GM12873 (cell line): Measurements from ENCODE around the gene ANKDD1B.
A peak's percentile ranks its signal among the peaks of the same experiment; 100 is the strongest.

ENCODE experiments used
- TF ChIP-seq, protein P1 (sequence below): IDR thresholded peaks from 2 replicates; pipeline ENCODE4 v1.5.1; 2012; ENCODE audit warnings: low read depth, mild to moderate bottlenecking, moderate library complexity, low read length, control low read depth; ENCODE audit not compliant: insufficient read depth; ENCODE audit errors: missing control alignments

The ANKDD1B gene

GRCh38 chr5:75677607-75678006 is 66.4 kb downstream of the ANKDD1B start:
- TF ChIP-seq, protein P1, sequence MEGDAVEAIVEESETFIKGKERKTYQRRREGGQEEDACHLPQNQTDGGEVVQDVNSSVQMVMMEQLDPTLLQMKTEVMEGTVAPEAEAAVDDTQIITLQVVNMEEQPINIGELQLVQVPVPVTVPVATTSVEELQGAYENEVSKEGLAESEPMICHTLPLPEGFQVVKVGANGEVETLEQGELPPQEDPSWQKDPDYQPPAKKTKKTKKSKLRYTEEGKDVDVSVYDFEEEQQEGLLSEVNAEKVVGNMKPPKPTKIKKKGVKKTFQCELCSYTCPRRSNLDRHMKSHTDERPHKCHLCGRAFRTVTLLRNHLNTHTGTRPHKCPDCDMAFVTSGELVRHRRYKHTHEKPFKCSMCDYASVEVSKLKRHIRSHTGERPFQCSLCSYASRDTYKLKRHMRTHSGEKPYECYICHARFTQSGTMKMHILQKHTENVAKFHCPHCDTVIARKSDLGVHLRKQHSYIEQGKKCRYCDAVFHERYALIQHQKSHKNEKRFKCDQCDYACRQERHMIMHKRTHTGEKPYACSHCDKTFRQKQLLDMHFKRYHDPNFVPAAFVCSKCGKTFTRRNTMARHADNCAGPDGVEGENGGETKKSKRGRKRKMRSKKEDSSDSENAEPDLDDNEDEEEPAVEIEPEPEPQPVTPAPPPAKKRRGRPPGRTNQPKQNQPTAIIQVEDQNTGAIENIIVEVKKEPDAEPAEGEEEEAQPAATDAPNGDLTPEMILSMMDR: no peak

DNA sequence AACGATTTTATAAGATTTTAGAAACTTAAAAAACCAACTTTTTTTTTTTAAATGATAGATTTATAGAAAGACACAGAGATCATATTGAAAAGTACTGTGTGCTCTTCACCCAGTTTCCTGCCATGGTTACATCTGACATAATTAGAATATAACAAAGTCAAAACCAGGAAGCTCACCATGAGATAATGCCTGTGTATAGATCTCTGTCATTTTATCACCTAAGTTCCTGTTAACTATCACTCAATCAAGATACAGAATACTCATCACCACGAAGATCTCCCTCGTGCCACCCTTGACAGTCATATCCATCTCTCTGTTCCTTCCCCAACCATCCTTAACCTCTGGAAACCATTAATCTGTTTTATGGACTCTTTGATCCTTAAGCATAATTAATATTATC is 66.9 kb downstream of the ANKDD1B start:
- TF ChIP-seq, protein P1: no peak

DNA sequence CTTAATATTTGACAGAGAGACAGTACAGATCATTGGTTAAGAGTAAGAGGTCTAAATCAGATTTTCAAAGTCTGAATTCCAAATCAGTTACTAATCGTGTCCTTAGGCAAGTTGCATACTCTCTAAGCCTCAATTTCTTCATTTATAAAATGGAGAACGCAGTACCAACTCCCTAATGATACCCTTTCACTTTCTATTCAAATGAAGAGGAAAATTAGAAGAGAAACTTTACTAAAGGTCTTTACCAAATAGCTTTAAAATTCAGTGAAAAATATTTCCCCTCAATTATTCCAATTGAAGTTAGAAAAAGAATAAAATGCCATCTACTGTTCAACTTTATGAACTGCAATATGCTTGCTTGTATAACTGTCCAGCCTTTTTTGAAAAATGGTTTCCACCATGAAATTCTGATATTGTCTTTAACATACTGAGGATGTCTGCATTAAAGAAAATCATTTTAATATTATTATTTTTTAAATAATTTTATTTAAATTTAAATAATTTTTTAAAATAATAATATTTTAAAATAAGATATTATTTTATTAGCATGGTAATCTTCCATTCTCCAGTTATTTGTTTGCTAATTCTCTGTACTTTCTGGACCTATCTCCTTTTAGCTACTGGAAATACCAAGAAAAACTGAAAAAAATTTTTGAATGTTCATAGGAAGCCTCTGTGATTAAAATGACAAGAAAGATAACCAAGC is 70.0 kb downstream of the ANKDD1B start:
- TF ChIP-seq, protein P1: peak; percentile 35

DNA sequence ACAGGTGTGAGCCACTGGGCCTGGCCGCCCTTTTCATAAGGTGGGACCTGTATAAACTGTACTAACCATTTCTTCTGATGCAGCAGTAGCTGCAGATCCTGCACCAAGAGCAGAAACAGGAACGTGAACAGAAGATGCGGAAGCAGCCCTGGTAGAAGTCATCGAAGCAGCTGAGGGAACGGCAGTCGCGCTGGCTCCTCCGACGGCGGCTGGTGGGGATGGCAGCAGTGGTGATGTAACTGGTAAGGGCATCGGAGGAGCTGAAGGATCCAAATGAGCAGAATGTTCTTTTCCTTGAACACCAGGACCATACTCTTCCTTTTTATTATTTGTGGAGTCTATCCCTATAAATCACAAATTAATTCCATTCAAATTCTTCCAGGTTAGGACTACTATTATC is 73.9 kb downstream of the ANKDD1B start:
- TF ChIP-seq, protein P1: no peak

GRCh38 chr5:75686480-75686879 is 75.2 kb downstream of the ANKDD1B start:
- TF ChIP-seq, protein P1: no peak

GRCh38 chr5:75690669-75691068 is 79.4 kb downstream of the ANKDD1B start:
- TF ChIP-seq, protein P1: no peak

- TF ChIP-seq, protein P1: no peak
Measured at GRCh38 chr5:75694781-75695180, 83.5 kb downstream of the ANKDD1B start.

DNA sequence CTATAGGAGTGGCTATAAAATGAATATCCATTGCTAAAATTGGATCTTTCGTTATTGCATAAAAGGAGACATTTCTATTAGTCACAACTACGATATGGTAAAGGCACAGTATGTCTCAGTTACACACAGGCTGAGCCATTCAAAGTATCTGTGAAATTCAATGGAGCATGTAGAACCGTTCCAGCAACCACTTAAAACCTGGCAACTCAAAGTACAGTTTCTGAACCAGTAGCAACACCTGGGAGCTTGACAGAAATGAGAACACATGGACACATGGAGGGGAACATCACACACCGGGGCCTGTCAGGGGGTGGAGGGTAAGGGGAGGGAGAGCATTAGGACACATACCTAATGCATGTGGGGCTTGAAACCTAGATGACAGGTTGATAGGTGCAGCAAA is 90.6 kb downstream of the ANKDD1B start:
- TF ChIP-seq, protein P1: no peak
